HG02938 (cell line): ENCODE data around the gene GNAZ.
"Not testable (repeated sequence)": the region's sequence is repeated elsewhere in the genome, so short reads cannot be mapped to it uniquely, and the experiment has no call there.

ENCODE experiments used
- ATAC-seq: cut with Tn5 transposase; IDR thresholded peaks from one replicate; pipeline ENCODE4 v1.9.1; 2021; ENCODE audit warnings: mild to moderate bottlenecking, moderate library complexity; ENCODE audit not compliant: unreplicated experiment

Gene GNAZ

GRCh38 chr22:23042179-23042578 lies 28.1 kb upstream of the GNAZ start:
- ATAC-seq, result no peak

- no peak for ATAC-seq
These were observed 25.7 kb upstream of the GNAZ start for GRCh38 chr22:23044570-23044969.

GRCh38 chr22:23045461-23045860 lies 24.9 kb upstream of the GNAZ start:
- no peak for ATAC-seq

- ATAC-seq, result no peak
These were observed 23.1 kb upstream of the GNAZ start for GRCh38 chr22:23047265-23047664.

GRCh38 chr22:23047742-23048141 lies 22.6 kb upstream of the GNAZ start:
- no peak for ATAC-seq

- ATAC-seq, result not testable (repeated sequence)
These were observed 19.8 kb upstream of the GNAZ start for GRCh38 chr22:23050546-23050945.

GRCh38 chr22:23053051-23053707 lies 17.1 kb upstream of the GNAZ start:
- ATAC-seq, result no peak

GRCh38 chr22:23053912-23054530 lies 16.3 kb upstream of the GNAZ start:
- no peak for ATAC-seq

- peak; percentile 83 for ATAC-seq
These were observed 15.6 kb upstream of the GNAZ start for GRCh38 chr22:23054531-23055257.

- no peak for ATAC-seq
These were observed 14.7 kb upstream of the GNAZ start for GRCh38 chr22:23055449-23056179.

GRCh38 chr22:23057331-23057730 lies 13.0 kb upstream of the GNAZ start:
- ATAC-seq, result no peak

GRCh38 chr22:23058063-23058462 lies 12.3 kb upstream of the GNAZ start:
- ATAC-seq, result no peak

GRCh38 chr22:23058481-23059283 lies 11.6 kb upstream of the GNAZ start:
- no peak for ATAC-seq

GRCh38 chr22:23059284-23059948 lies 10.9 kb upstream of the GNAZ start:
- ATAC-seq, result no peak

GRCh38 chr22:23060612-23061400 lies 9.5 kb upstream of the GNAZ start:
- no peak for ATAC-seq

GRCh38 chr22:23061471-23062280 lies 8.6 kb upstream of the GNAZ start:
- ATAC-seq, result no peak

GRCh38 chr22:23062616-23063538 lies 7.4 kb upstream of the GNAZ start:
- no peak for ATAC-seq
